ENCODE data around the gene ETDB. TPM values are rescaled to one million over a fixed set of nuclear protein-coding genes. Genes with fewer than 3 reads are reported as not detected.
A peak's percentile ranks its signal among the peaks of the same experiment; 100 is the strongest.

ETDB gene
- total RNA-seq, 2 donors from 2014 or later: not detected

DNA sequence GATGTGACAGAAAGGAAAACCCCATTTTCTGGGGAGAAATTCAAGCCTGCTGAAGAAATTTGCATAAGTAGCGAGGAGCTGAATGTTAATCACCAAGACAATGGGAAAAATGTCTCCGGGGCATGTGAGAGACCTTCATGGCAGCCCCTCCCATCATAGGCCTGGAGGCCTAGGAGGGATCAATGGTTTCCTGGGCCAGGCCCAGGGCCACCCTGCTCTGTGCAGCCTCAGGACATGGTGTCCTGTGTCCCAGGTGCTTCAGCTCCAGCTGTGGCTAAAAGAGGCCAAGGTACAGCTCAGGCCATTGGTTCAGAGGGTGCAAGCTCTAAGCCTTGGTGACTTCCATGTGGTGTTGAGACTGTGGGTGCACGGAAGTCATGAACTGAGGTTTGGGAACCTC, 31.2 kb downstream of the ETDB start:
- Histone ChIP-seq H3K27me3 (no peaks in the 10 kb centered on the region), H3K36me3 (no peaks in the 10 kb centered on the region), H3K9me3 (no peaks in the 10 kb centered on the region), H3K4me1 (no peaks in the 10 kb centered on the region), H3K4me3 (no peak overlapping the region), H3K9ac (ENCODE audit: low read depth in 2 of 2, low read length in 2 of 2) (no peak overlapping the region), H3K27ac (no peak overlapping the region)
- intact Hi-C loops (cut with DNase I): loop anchor here (5.0 kb wide), 1 partner anchor 122 kb away; no protein-coding TSS in a partner anchor
- TF ChIP-seq, protein P1, sequence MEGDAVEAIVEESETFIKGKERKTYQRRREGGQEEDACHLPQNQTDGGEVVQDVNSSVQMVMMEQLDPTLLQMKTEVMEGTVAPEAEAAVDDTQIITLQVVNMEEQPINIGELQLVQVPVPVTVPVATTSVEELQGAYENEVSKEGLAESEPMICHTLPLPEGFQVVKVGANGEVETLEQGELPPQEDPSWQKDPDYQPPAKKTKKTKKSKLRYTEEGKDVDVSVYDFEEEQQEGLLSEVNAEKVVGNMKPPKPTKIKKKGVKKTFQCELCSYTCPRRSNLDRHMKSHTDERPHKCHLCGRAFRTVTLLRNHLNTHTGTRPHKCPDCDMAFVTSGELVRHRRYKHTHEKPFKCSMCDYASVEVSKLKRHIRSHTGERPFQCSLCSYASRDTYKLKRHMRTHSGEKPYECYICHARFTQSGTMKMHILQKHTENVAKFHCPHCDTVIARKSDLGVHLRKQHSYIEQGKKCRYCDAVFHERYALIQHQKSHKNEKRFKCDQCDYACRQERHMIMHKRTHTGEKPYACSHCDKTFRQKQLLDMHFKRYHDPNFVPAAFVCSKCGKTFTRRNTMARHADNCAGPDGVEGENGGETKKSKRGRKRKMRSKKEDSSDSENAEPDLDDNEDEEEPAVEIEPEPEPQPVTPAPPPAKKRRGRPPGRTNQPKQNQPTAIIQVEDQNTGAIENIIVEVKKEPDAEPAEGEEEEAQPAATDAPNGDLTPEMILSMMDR (IDR thresholded peaks at IDR 0.05): no peak
- no peak for DNase-seq

DNA sequence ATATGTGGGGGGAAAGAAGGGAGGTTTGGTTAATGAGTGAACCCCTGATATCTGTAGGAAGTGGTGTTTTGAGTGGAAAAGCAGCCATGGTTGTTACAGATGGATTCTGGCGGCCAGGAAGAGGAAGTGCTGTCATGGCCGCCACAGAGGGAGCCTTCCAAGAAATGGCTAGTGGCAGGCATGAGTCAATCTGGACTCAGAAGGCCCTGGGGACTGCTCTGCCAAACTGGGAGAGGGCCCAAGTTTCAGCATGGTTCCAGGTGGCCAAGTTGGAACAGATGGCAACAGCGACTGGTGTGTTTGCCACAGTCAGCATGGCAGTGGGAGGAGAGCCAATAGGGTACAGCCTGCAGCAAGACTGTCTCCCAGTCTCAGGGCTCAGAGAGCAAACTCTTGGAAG, 32.5 kb downstream of the ETDB start:
- Histone ChIP-seq H3K27ac (no peak overlapping the region), H3K36me3 (no peaks in the 10 kb centered on the region), H3K4me3 (no peak overlapping the region), H3K27me3 (no peaks in the 10 kb centered on the region), H3K9ac (ENCODE audit: low read depth in 2 of 2, low read length in 2 of 2) (no peak overlapping the region), H3K9me3 (no peaks in the 10 kb centered on the region), H3K4me1 (no peaks in the 10 kb centered on the region)
- no peak for DNase-seq
- TF ChIP-seq, protein P1 (IDR thresholded peaks at IDR 0.05): no peak
- intact Hi-C loops (cut with DNase I): loop anchor here (5.0 kb wide), 1 partner anchor 121 kb away; no protein-coding TSS in a partner anchor

DNA sequence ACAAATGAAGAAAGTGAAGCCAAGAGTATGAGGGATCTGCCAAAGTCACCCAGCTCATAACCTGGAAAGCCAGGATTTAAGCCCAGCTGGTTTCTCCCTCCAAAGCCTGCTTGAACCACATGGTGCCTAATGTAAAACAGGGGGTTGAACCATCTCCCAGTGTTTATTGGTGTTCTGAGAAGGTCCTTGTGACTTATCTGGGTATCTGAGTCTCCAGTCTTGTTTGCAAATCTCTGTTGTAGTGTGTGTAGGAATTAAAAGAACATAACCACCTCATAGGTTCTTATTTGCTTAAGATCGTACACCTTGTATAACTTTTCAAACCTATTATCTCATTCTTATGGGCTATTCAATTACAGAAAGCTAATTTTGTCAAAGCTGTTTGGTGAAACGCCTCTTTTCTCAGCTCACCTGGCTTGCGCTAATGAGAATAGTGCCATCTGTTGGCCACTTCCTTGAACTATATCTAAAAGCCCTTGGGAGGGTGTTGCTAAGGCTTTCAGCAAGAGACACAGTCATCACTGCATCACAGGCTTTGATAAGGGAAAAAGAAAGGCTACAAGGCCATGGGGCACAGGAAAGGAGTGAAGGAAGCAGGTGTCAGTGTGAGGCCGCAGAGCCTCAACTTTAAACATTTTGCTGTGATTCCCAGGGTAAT, 34.0 kb downstream of the ETDB start:
- no peak overlapping the region for H3K9ac ChIP-seq (ENCODE audit: low read depth in 2 of 2, low read length in 2 of 2)
- DNase-seq: peak; percentile 37
- intact Hi-C loops (cut with DNase I): loop anchor here (5.0 kb wide), 1 partner anchor 119 kb away; no protein-coding TSS in a partner anchor

DNA sequence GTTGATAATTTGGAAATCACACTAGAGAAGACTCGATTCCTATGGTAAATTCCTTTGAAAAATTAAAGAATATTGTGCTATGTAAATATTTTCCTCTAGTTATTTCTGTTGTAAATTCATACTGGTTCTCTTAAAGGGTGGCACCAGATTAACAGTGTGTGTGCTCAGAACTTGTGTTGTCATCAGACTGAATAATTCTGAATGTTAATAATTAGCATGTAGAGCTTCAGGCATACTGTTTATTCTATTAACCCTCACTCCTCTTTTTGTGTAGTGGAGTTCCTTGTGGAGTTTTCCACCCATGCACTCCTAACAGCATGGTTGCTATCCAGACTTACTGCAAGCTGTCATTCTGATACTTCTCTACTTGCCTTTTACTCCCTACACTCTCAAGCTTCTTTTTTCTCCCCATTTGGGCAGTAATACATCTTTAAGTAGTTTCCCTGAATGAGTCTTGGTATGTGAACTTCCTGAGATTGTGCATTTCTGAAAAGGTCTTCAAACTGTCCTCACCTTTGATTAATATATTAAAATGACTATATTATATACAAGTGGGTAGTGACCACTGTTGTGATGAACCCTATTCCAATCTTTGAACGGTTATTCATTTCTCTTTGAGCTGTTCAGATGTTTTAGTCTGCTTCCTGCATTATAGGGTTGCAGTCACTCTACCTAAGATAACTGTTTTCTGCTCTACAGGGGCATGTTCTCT, 38.5 kb downstream of the ETDB start:
- Histone ChIP-seq H3K4me3 (no peak overlapping the region), H3K4me1 (no peaks in the 10 kb centered on the region), H3K36me3 (no peaks in the 10 kb centered on the region), H3K27me3 (no peaks in the 10 kb centered on the region), H3K9ac (ENCODE audit: low read depth in 2 of 2, low read length in 2 of 2) (no peak overlapping the region), H3K9me3 (no peaks in the 10 kb centered on the region), H3K27ac (no peak overlapping the region)
- TF ChIP-seq, protein P1 (IDR thresholded peaks at IDR 0.05): no peak
- DNase-seq: no peak
- intact Hi-C loops (cut with DNase I): no loop called here

More for the DNA sequence above, 34.0 kb downstream of the ETDB start:
- H3K27me3 ChIP-seq: no peaks in the 10 kb centered on the region
- H3K4me1 ChIP-seq: no peaks in the 10 kb centered on the region
- no peaks in the 10 kb centered on the region for H3K36me3 ChIP-seq
- TF ChIP-seq, protein P1 (IDR thresholded peaks at IDR 0.05): peak; percentile 66
- no peaks in the 10 kb centered on the region for H3K9me3 ChIP-seq
- H3K4me3 ChIP-seq: no peak overlapping the region
- H3K27ac ChIP-seq: no peak overlapping the region

Other genes with a start within 250 kb of the ETDB start
- gene MOSPD1, start 205.3 kb downstream of the ETDB start, total RNA-seq: 1 to 10 TPM; 6.1 to 9.6 TPM
- 1 to 10 TPM; 1.4 to 1.5 TPM for gene SMIM10, start 129.5 kb downstream of the ETDB start, total RNA-seq
- 1 to 10 TPM; 1.6 to 3.8 TPM for gene RTL8B, start 98.0 kb downstream of the ETDB start, total RNA-seq
- gene RTL8C, start 88.2 kb downstream of the ETDB start, total RNA-seq: 10 to 100 TPM; 44.7 to 55.6 TPM
- gene RTL8A, start 68.4 kb downstream of the ETDB start, total RNA-seq: 10 to 100 TPM; 37.4 to 38.4 TPM
- 1 to 10 TPM in 1 of 2 donors, under 1 TPM in 1; 0.35 to 1.0 TPM for gene SMIM10L2B, start 21.8 kb downstream of the ETDB start, total RNA-seq
- gene CT55, start 50.9 kb upstream of the ETDB start, total RNA-seq: not detected
- not detected for gene ETDA, start 131.5 kb upstream of the ETDB start, total RNA-seq
- not detected for gene ETDC, start 189.0 kb upstream of the ETDB start, total RNA-seq
- gene ZNF75D, start 223.6 kb upstream of the ETDB start, total RNA-seq: 1 to 10 TPM; 6.5 to 7.3 TPM
- gene ZNF449, start 224.3 kb upstream of the ETDB start, total RNA-seq: 1 to 10 TPM; 2.1 to 3.4 TPM

All from colonic mucosa (tissue), 4 donors.